Hematopoietic multipotent progenitor cell treated with erythropoietin and hydrocortisone succinate and interleukin-3 and kit ligand, for 4 days (in vitro differentiated cells): ENCODE data around the gene USP21.

Experiments
- DNase-seq: peaks from one replicate; pipeline ENCODE4 v3.0.0-alpha.2; 2015

The USP21 gene

GRCh38 chr1:161138431-161138830, 20.9 kb upstream of the USP21 start:
- no peak for DNase-seq

GRCh38 chr1:161139766-161140165, 19.5 kb upstream of the USP21 start:
- DNase-seq: peak; percentile 81

GRCh38 chr1:161140755-161141400, 18.4 kb upstream of the USP21 start:
- DNase-seq: no peak

DNA sequence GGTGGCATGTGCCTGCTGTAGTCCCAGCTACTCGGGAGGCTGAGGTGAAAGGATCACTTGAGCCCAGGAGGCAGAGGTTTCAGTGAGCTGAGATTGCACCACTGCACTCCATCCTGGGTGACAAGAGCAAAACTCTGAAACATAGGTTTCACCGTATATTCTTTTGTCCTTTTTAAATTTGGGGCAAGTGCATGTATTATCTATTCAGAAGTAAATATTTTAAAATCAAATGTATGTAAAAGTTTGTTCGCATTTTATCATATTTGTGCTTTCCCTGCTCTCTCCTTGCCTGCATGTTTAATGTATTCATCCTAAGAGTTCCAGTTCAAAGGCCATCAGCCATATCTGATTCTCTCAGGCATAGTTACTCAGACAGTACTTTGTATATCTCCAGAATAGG, 13.5 kb upstream of the USP21 start:
- DNase-seq: no peak

DNA sequence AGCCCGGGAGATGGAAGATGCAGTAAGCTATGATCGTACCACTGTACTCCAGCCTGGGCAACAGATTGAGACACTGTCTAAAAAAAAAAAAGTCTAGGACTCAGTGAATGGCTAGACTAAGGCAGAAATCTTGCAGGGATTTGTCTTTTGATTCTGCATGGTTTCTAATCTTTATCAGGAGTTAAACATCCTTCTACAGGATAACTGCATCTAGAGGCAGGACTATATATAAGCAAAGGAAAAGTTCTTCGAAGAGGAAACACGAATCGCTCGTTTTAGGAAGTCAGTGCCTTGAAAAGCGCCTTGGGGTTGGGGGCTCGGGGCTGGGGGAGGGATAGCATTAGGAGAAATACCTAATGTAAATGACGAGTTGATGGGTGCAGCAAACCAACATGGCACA, 6.1 kb upstream of the USP21 start:
- DNase-seq: peak; percentile 30

- DNase-seq: peak; percentile 96
Measured at GRCh38 chr1:161153682-161154337, 5.5 kb upstream of the USP21 start, which contains the start of gene UFC1. UFC1 (plus strand) TSS chr1:161153978; CDS start chr1:161153998, 20 bp downstream.

- no peak for DNase-seq
Measured at GRCh38 chr1:161157867-161158266, 1.4 kb upstream of the USP21 start.

DNA sequence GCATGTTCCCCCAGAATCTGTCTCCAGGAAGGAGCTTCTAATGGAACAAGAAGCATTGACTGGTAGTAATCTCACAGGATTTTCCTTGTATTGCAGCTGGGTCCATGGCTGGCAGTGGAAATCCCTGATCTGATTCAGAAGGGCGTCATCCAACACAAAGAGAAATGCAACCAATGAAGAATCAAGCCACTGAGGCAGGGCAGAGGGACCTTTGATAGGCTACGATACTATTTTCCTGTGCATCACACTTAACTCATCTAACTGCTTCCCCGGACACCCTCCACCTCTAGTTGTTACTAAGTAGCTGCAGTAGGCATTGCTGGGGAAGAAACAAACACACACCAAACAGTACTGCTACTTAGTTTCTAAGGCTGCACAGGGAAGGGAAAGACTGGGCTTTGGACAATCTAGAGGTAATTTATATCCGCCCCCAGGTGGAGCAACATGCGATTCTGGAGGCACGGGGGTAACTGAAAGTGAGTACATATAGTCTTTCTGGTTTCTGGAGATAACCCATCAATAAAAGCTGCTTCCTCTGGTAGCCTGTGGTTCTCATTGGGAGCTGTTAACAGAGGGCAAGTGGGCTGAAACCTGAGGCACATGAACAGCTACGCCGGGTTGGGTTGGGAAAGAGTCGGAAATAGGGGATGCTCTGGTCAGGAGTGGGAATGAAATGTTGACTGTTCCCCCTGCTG, 837 bp upstream of the USP21 start:
- DNase-seq: peak; percentile 76

DNA sequence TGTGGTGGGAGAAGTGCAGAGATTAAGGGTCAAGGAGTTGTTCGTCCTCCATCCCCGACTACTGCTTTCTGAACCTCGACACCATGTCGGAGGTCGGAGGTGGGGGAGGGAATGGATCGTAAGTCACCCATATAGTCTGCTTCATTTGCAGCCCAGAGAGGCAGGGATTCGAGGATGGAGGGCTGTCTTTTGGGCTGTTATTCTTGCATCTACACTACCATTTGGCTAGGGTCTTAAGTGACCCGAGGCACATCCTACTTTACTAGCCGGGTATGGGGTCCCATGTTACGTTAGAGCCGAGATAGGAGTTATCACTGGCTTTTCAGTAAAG, 578 bp downstream of the USP21 start:
- no peak for DNase-seq

DNA sequence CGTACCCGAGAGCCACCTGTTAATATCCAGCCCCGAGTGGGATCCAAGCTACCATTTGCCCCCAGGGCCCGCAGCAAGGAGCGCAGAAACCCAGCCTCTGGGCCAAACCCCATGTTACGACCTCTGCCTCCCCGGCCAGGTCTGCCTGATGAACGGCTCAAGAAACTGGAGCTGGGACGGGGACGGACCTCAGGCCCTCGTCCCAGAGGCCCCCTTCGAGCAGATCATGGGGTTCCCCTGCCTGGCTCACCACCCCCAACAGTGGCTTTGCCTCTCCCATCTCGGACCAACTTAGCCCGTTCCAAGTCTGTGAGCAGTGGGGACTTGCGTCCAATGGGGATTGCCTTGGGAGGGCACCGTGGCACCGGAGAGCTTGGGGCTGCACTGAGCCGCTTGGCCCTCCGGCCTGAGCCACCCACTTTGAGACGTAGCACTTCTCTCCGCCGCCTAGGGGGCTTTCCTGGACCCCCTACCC, 1.4 kb downstream of the USP21 start:
- DNase-seq: no peak

- no peak for DNase-seq
Measured at GRCh38 chr1:161161652-161162051, 2.4 kb downstream of the USP21 start.

GRCh38 chr1:161162052-161162451, 2.8 kb downstream of the USP21 start:
- DNase-seq: no peak

GRCh38 chr1:161162806-161163205, 3.5 kb downstream of the USP21 start:
- DNase-seq: no peak

GRCh38 chr1:161163793-161164192, 4.5 kb downstream of the USP21 start:
- no peak for DNase-seq

GRCh38 chr1:161164901-161165610, 5.8 kb downstream of the USP21 start:
- no peak for DNase-seq

GRCh38 chr1:161165742-161166668, 6.7 kb downstream of the USP21 start, which contains the start of gene PPOX:
PPOX (plus strand) TSS chr1:161166426; CDS start chr1:161166848, 422 bp downstream.
- peak; percentile 100 for DNase-seq

- peak; percentile 71 for DNase-seq
Measured at GRCh38 chr1:161166669-161167548, 7.6 kb downstream of the USP21 start.

DNA sequence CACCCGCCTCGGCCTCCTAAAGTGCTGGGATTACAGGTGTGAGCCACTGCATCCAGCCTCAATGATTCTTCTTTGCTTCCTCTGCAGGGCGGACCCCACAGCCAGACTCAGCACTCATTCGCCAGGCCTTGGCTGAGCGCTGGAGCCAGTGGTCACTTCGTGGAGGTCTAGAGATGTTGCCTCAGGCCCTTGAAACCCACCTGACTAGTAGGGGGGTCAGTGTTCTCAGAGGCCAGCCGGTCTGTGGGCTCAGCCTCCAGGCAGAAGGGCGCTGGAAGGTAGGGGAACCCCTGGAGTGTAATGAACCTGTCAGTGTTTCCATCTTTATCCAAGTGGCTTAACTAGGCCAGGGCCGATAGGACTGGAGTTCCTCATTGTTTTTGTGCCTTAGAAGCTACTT, 9.6 kb downstream of the USP21 start:
- DNase-seq: no peak

- DNase-seq: no peak
Measured at GRCh38 chr1:161171191-161171590, 11.9 kb downstream of the USP21 start.

GRCh38 chr1:161171696-161172095, 12.4 kb downstream of the USP21 start:
- DNase-seq: no peak

- no peak for DNase-seq
Measured at GRCh38 chr1:161172349-161172748, 13.0 kb downstream of the USP21 start.
